ENCODE measurements around the gene SLC47A2. TPM values are rescaled to one million over a fixed set of nuclear protein-coding genes. Genes with fewer than 3 reads are reported as not detected.
"Not testable (repeated sequence)": the region's sequence is repeated elsewhere in the genome, so short reads cannot be mapped to it uniquely, and the experiment has no call there.

SLC47A2 gene
- not detected in 2 replicates for total RNA-seq (2014; rRNA removed; shearing (Covaris generic))

- DNase-seq (ENCODE audit: low read depth), result peak; percentile 20
These were observed at the start of gene SLC47A2 for GRCh38 chr17:19716108-19717030. Gene SLC47A2 (minus strand): TSS chr17:19716584. CDS start chr17:19716555, 29 bp downstream.

GRCh38 chr17:19766016-19766415 lies 49.6 kb upstream of the SLC47A2 start:
- no peak for DNase-seq (ENCODE audit: low read depth)

- not testable (repeated sequence) for DNase-seq (ENCODE audit: low read depth)
These were observed 47.6 kb upstream of the SLC47A2 start for GRCh38 chr17:19763991-19764390.

GRCh38 chr17:19763416-19763815 lies 47.0 kb upstream of the SLC47A2 start:
- no peak for DNase-seq (ENCODE audit: low read depth)

GRCh38 chr17:19762515-19762961 lies 46.2 kb upstream of the SLC47A2 start:
- DNase-seq (ENCODE audit: low read depth), result peak; percentile 72

- DNase-seq (ENCODE audit: low read depth), result no peak
These were observed 44.4 kb upstream of the SLC47A2 start for GRCh38 chr17:19760746-19761145.

GRCh38 chr17:19759568-19760549 lies 43.5 kb upstream of the SLC47A2 start:
- no peak for DNase-seq (ENCODE audit: low read depth)

GRCh38 chr17:19757536-19758180 lies 41.3 kb upstream of the SLC47A2 start:
- DNase-seq (ENCODE audit: low read depth), result no peak

- DNase-seq (ENCODE audit: low read depth), result no peak
These were observed 40.2 kb upstream of the SLC47A2 start for GRCh38 chr17:19756546-19756945.

GRCh38 chr17:19755821-19756510 lies 39.6 kb upstream of the SLC47A2 start:
- no peak for DNase-seq (ENCODE audit: low read depth)

- no peak for DNase-seq (ENCODE audit: low read depth)
These were observed 39.0 kb upstream of the SLC47A2 start for GRCh38 chr17:19755392-19755791.

GRCh38 chr17:19753661-19754463 lies 37.5 kb upstream of the SLC47A2 start:
- peak; percentile 63 for DNase-seq (ENCODE audit: low read depth)

- DNase-seq (ENCODE audit: low read depth), result peak; percentile 96
These were observed 36.7 kb upstream of the SLC47A2 start for GRCh38 chr17:19753051-19753509.

- no peak for DNase-seq (ENCODE audit: low read depth)
These were observed 36.0 kb upstream of the SLC47A2 start for GRCh38 chr17:19752216-19753050.

GRCh38 chr17:19750835-19751234 lies 34.5 kb upstream of the SLC47A2 start:
- peak; percentile 34 for DNase-seq (ENCODE audit: low read depth)

GRCh38 chr17:19750020-19750572 lies 33.7 kb upstream of the SLC47A2 start:
- no peak for DNase-seq (ENCODE audit: low read depth)

- DNase-seq (ENCODE audit: low read depth), result no peak
These were observed 32.4 kb upstream of the SLC47A2 start for GRCh38 chr17:19748807-19749193.
